Activated CD8-positive, alpha-beta memory T cell treated with anti-CD3 and anti-CD28 coated beads, Interleukin-2, amount 50 U/mL, for 1 hour (primary cell): ENCODE measurements around the gene FOXJ1.
"Not testable (repeated sequence)": the region's sequence is repeated elsewhere in the genome, so short reads cannot be mapped to it uniquely, and the experiment has no call there.

Experiments
- DNase-seq: peaks from one replicate; pipeline ENCODE4 v3.0.0-alpha.2; 2020; ENCODE audit errors: extremely low read depth

FOXJ1 gene, protein sequence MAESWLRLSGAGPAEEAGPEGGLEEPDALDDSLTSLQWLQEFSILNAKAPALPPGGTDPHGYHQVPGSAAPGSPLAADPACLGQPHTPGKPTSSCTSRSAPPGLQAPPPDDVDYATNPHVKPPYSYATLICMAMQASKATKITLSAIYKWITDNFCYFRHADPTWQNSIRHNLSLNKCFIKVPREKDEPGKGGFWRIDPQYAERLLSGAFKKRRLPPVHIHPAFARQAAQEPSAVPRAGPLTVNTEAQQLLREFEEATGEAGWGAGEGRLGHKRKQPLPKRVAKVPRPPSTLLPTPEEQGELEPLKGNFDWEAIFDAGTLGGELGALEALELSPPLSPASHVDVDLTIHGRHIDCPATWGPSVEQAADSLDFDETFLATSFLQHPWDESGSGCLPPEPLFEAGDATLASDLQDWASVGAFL

DNA sequence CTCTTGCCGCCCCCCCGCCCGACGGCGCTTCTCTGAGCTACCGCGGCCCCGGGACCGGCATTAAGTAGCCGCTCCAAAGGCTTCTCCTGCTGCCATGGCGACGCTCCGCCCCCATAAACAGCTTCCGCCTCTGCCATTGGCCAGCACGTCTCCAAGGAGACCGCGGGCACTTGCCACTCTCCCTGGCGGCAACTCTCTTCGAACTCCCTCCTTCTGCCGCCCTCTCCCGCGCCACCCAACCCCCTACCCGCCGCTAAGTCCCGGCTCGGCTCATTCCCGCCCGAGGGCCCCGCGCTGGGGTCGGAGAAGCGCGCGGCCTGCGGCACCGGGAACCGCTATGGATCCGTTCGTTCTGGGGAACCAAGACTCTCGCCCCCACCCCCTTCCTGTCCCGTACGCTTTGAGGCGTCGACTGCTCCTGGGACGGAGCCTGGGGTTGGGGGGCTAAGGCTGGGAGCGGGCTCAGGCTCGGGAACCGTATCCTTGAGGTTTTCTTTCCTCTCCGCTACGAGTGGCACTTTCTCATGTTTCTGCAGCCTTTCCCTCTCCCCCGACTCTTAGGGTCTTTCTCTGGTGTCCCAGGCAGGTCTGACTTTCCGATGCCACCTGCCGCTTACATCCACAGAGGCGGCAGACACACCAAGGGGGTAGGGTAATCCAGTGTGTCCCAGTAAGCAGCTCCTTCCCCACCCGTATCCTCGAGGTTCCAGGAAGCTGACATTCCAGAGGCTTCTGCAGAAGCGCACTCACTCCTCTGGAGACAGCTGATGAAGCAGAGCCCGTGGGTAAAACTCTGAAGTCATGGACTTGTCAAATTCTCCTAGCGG is at the start of gene FOXJ1:
TSS of gene FOXJ1 (minus strand) at position 34 of the 827 bp plus-strand sequence. CDS start 850 bp downstream, outside the sequence.
- peak; percentile 61 for DNase-seq

DNA sequence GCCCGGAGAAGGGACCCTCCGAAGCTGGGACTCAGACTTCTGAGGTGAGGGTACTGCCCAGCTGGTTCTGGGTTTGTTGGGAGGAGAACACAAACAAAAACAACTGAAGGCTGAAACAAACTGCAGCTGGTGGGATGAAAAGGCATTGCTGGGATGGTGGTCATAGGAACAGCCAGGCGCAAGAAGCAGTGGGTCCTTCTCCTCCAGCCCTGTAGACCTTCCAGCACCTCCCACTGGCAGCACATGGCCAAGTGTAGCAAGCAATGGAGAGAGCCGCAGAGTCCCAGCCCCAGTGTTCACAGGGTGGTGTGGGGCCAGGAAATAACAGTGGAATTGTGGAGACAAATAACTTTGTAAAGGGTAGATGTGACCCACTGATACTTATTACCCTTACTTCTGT is 48.7 kb upstream of the FOXJ1 start:
- DNase-seq: no peak

DNA sequence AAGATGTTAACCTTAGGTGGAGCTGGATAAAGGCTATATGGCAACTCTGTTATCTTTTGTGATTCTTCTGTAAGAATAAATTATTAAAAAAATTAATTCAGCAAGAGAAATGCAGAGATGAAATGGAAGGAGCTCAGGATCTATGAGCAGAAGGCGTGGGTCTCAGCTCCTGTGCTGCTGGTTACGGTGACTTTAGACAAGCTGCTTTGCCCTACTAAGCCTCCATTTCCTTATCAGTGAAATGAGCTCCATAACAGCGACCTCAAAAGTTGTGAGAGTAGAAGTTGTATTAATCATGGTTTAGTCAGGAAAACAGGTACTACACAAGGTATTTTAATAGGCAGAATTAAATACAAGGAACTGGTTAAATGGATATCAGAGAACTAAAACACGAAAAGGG is 48.2 kb upstream of the FOXJ1 start:
- no peak for DNase-seq

DNA sequence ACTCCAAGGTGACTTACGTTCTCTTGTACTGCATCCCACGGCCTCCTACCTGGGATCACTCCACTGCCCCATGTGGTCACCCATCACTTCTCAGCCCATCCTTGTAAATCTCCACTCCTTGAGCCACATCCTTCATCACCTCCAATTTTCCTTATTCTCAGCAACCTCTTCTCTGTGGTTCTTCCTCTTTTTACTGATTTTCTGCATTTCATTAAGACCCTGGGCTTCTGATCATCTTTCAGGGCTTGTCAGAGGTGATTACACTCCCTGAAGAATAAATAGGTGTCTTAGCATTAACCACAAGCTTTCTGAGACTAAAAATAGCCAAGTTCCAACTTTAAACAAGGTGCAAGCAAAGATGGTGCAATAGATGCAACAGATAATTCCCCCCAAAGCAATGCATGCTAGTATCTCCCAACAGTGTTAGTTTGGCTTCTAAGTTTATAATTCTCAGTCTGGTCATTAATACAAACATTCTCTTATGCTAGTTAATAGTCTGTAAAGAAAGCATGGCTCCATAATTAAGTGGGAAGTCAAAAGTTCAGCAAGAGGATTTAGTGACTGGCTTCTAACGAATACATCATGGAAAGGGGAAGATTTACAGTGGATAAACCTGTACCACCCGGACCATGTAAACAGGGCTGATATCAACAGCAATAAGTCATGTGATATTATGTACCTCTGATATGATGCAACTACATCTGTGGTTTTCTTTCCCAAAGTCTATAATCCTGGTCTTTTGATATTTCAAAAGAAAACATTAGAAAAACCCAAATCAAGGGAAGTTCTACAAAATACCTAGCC is 47.4 kb upstream of the FOXJ1 start:
- DNase-seq: no peak

DNA sequence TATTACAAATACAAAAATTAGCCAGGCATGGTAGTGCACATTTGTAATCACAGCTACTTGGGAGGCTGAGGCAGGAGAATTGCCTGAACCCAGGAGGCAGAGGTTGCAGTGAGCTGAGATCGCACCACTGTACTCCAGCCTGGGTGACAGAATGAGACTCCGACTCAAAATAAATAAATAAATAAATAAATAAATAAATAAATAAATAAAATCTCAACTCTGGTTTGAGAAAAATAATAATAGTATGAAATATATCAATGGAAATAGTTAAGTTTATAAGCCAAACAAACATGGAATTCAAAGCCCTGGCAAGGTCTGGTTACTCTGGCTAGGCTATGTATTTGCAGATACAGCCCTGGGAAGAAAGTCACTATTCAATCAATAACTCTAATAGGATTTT is 45.7 kb upstream of the FOXJ1 start:
- not testable (repeated sequence) for DNase-seq

DNA sequence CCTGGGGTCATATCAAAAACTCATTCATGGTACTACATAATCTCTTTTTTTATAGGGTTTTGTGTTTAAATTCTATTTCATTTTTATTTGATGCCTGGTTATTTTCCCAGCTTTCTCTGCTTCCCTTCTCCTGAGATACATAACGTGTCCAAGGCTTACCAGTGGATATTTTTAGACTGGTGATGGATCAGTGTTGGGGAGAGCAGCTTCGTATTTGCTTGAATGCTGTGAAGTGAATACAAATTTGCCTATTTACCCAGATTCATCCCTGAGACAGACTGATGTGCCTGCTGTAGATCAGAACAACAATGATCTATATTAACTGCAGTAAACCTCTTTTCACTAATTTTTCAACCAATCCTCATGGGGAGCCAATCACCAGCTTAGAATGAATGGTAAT is 43.2 kb upstream of the FOXJ1 start:
- no peak for DNase-seq

DNA sequence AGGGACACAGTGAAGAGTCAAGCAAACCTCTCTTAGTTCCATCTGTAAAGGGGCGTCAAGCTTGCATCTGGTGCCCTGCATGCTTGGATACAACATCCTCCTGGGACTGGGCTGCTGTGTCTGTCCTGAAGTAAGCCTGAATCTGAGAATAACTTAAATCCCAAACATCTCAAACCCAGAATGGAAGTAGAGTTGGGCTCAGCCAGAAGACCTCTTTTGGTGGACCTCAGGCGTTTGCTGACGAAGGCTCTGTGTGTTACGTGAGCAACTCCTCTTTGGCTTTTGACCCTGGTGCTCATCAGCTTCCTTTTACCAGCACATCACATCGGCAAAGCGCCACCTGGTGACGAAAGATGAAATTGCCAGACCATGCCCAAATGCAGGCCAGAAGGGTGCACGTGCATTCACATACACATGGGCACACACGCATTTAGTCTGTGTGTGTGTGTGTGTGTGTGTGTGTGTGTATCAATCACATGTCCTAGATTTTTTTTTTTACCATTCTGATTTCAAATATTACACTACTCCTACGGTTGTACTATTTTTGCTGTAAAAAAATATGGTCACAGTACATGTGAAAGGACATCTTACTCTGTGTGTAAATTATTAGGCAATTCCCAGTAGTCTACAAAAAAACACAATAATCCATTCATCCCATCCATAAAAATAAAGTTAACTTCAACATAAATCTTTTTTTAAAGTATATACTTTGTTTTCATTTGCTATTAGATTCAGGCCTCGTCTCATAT is 41.1 kb upstream of the FOXJ1 start:
- peak; percentile 66 for DNase-seq

DNA sequence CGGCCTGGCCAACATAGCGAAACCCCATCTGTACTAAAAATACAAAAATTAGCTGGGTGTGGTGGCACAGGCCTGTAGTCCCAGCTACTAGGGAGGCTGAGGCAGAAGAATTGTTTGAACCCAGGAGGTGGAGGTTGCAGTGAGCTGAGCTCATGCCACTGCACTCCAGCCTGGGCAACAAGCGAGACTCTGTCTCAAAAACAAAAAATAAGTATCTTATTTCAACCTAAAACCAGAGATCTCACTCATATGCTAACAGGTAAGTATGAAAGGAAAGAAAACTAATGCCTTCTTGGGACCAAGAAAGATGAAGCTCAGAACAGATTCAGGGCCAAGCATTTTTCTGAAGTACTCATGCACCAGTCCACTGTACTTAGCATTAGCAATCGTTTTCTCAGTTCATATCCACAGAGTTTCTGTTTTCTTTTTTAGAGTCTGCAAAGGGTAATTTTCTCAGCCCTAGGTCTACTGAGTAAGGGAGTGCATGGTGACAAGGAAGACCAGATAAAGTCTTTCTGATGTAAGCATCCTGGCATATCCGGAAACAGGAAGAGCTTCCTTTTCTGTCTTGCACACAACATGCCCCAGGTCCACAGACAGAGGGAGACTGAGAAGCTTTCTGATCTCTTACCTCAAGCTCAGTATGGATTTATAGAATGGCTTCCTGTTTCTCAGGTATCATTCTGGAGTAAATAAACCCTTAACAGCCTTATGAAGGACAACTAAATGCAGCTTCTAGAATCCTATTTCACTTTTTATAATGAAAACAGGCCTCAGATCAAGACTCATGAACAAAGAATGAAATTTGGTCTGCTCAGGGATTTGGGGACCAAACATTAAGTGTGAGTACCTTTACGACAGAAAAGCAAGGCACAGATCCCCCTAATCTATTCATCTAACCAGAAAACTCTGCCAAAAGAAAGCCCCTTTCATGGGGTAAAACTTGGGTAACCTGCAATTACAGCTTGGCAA is 38.7 kb upstream of the FOXJ1 start:
- DNase-seq: no peak

DNA sequence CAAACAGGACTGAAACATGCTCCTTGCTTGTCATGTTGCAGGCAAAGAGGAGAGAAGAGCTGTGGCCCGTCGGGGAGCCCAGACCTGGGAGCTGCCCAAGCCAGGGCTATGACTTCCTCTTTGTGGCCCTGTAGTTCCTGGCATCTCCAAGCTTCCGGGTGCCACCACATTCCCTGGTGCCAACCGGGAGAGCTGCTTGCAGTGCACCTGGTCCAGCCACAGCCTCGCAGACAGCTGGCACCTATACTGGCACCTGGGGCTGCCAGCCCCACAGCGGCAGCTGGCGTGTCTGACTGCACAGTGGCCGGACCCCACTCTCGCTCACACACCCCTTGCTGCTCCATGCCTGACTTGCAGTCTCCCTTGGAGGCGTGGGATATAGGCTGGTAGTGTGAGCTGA is 37.1 kb upstream of the FOXJ1 start:
- DNase-seq: no peak

DNA sequence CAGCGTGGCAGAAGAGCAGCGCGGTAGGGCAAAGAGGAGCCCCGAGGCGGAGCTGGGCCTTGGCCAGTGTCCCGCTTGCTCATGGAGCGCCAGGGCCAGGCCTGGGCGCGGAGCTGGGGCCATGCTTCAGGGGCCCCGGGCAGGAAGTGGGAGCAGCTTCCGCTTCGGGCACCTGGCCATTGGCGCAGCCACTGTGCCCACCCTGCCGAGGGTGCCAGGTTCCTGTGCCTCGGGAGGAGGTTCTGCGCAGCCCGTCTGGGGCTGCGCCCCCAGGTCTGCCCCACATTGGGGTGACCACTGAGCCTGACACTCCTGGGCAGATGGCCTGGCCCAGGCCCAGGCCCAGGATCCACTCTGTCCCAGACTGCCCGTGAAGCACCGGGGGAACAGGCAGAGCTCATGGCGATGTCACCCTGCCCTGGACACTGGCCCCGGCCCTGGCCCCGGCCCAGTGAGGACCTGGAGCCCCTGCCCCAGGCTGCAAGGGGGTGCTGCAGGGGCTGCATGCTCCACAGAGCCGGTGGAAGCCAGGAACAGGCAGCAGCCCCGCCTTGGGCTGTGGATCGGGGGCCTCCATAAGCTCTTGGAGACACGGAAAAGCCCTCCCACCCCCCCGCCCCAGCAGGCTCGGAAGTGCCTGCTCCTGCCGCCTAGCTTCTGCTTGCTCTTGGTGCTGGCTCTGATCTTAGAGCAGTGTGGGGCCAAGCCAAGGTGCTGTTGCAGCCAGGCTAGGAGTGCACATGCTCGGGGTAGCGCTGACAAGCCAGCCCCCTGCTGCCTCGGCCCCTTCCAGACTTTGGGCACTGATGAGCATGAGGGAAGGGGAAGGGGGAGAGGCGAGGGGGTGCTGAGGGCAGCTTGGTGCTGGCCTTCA is 35.9 kb upstream of the FOXJ1 start:
- no peak for DNase-seq

DNA sequence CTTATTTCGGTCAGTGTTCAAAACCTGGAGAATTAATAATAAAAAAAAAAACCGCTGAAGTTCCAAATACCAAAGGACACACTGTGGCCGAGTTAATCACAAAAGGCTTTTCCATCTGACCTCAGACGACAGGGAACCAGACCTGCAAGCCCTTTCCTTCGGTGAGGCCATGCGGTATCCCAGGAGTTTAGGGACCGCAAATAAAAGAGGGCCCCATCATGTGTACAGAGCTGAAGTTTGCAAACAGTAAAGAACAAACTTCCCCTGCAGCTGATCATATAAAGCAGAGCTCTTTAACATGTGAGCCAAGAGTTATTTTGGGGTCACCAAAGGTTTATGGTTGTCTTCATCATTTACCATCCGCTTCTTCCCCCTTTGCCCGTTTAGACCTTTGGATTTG is 33.0 kb upstream of the FOXJ1 start:
- no peak for DNase-seq

DNA sequence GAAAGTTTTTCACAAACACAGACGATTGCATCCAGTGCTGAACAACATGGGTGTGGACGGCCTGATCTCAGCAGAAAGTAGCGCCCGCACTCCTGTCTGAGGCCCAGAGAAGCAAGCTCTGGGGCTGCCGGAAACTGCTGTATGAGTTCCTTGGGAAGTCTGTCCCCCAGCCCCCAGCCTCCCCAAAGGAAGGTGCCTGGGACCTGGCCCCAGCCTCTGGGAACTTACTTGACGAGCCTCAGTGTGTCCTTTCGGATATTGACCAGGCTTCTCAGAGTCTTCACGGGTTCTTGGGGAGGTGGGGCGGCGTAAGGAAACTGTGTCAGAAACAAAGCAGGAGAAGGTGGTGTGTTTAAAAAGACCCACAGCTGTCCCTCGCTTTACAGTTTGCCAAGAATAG is 32.4 kb upstream of the FOXJ1 start:
- no peak for DNase-seq

DNA sequence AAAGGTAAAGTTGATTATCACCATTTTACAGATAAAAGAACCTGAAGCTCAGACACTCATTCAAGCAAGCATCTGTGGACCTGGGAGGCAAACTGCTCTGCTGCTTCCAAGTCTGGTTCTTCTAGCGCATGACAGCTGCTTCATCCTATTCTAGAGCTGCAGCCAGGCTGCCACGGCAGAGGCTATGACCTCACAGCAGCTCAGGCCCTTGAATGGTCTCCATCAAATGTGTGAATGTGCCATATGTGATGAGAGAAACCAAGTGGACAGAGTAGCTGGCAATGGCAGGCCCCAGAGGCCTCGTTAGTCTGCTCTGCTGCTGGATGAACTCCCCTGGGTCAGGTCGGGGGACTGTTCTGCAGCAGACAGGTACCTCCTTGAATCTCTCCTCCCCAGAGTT is 30.7 kb upstream of the FOXJ1 start:
- no peak for DNase-seq

DNA sequence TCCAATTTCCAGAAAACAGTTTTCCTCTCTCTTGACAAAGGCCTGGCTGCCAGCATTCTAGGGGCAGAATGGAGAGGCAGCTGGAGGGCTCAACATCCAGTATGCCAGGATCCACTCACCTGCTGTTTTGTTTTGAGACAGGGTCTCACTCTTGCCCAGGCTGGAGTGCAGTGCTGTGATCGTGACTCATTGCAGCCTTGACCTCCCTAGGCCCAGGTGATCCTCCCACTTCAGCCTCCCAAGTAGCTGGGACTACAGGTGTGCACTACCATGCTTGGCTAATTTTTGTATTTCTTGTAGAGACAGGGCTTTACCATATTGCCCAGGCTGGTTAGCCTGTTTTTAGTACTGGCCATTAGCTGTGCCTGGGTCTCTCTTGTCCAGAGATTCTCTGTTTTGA is 29.1 kb upstream of the FOXJ1 start:
- DNase-seq: no peak

DNA sequence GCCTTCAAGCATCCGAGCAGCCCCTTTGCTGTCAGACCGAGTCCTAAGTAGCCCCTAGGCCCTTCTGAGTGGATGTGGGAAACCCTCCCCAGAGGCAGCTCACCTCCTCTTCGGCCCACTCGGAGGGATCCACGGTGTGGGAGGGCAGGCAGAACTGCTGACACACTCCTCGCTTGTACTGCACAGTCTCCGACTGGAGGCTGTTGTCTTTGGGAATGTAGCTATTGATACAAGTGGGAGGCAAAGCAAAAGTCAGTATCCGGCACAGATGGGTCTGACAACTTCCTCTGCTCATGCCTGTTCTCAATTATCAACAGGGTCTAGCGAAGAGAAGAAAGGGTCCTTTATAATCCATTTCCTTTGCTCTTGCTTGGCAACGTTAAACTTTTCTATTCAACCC is 25.9 kb upstream of the FOXJ1 start:
- no peak for DNase-seq

DNA sequence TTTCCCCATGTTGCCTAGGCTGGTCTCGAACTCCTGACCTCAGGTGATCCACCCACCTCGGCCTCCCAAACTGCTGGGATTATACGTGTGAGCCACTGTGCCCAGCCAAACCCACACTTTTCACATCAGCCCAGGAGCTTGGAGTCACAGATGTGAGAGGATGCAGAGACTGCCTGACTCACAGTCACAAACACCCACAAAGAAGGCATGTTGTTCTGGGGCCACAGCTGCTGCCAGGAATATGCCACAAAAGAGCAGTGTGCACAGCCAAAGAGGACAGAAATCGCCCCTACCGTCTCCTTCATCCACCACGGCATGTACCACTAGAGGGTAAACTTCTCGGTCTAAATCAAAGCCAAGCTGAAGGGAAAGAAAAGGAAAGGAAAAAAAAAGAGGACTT is 25.1 kb upstream of the FOXJ1 start:
- no peak for DNase-seq

DNA sequence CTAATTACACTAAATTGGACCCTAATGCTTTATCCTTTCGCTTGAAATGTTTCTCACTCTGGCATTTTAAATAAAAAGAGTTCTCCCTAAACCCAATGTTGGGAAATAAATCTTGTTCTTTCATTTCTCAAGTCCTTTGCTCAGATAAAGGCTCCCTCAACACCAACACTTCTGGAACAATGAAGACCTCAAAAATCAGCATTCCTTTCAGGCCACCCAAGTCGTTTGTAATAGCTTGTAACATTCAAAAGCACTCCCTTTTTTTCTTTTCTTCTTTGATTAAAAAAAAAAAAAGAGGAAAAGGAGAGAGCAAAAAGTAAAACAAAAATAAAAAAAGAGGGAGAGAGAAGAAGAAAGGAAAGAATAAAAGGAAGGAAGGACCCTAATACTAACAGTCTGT is 23.3 kb upstream of the FOXJ1 start:
- no peak for DNase-seq

DNA sequence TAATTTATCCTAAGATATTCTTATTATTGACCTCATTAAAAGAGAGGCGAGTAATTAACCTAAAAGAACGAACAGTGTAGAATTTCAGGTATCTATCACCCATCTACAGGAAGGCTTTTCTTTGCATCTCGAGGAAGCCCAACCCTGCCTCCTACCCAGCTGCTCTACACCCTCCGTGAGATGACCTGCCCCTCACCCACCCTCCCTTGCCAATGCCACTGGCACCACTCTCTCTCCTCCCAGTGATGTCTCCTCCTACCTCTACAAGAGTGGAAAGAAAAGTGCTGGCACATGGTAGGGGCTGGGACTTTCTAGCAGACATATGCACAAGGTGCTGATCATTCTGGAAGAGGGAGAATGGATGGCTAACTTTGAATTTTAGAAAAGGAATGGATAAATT is 22.9 kb upstream of the FOXJ1 start:
- DNase-seq: no peak

DNA sequence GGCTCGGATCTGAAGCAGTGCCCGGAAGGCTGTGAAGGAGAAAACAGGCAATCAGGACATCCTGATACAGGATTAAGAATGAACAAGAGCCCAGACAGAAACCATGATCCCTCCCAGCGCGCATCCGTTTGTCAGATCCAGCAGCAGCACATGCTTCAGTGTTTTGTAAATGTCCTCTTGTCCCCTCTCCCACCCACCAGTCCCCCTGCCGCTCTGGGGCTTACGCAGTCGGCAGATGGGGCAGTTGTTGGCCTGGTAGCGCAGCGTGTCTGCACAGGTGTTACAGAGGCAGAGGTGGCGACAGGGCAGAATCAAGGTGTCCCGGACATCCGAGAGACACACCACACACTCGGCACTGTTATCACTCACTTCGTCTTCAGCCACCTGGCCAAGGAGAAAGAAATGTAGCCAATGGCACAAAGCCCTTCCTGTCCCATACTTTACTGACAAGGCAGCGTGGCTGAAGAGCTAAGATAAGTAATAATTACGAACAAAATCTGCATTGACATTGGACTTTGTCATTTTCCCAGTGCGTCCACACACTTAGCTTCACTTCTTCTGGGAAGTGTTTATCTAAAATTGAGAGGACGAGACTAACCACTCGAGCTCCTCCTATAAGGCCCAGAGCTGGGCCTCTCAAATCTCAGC is 20.7 kb upstream of the FOXJ1 start:
- DNase-seq: no peak
